Measurements from ENCODE around the gene ITGB5.
A peak's percentile ranks its signal among the peaks of the same experiment; 100 is the strongest.

ITGB5 gene

GRCh38 chr3:124772081-124772831 lies 114.9 kb downstream of the ITGB5 start:
- DNase-seq (ENCODE audit: low read depth in 2 of 2): no peak

- no peak for DNase-seq (ENCODE audit: low read depth in 2 of 2)
These were observed 116.1 kb downstream of the ITGB5 start for GRCh38 chr3:124771083-124771445.

GRCh38 chr3:124770336-124771082 lies 116.7 kb downstream of the ITGB5 start:
- DNase-seq (ENCODE audit: low read depth in 2 of 2): no peak

GRCh38 chr3:124769462-124769861 lies 117.7 kb downstream of the ITGB5 start:
- DNase-seq (ENCODE audit: low read depth in 2 of 2): no peak

- no peak for DNase-seq (ENCODE audit: low read depth in 2 of 2)
These were observed 118.4 kb downstream of the ITGB5 start for GRCh38 chr3:124768812-124769211.

GRCh38 chr3:124767691-124768090 lies 119.5 kb downstream of the ITGB5 start:
- no peak for DNase-seq (ENCODE audit: low read depth in 2 of 2)

- DNase-seq (ENCODE audit: low read depth in 2 of 2): no peak
These were observed 119.9 kb downstream of the ITGB5 start for GRCh38 chr3:124767264-124767663.

GRCh38 chr3:124766113-124767095 lies 120.8 kb downstream of the ITGB5 start:
- DNase-seq (ENCODE audit: low read depth in 2 of 2): no peak

- DNase-seq (ENCODE audit: low read depth in 2 of 2): no peak
These were observed 121.8 kb downstream of the ITGB5 start for GRCh38 chr3:124765197-124765840.

- no peak for DNase-seq (ENCODE audit: low read depth in 2 of 2)
These were observed 122.4 kb downstream of the ITGB5 start for GRCh38 chr3:124764746-124765145.

GRCh38 chr3:124763644-124764358 lies 123.4 kb downstream of the ITGB5 start:
- no peak for DNase-seq (ENCODE audit: low read depth in 2 of 2)

GRCh38 chr3:124763206-124763605 lies 124.0 kb downstream of the ITGB5 start:
- DNase-seq (ENCODE audit: low read depth in 2 of 2): no peak

- no peak for DNase-seq (ENCODE audit: low read depth in 2 of 2)
These were observed 124.5 kb downstream of the ITGB5 start for GRCh38 chr3:124762661-124763011.

GRCh38 chr3:124761935-124762660 lies 125.1 kb downstream of the ITGB5 start:
- no peak for DNase-seq (ENCODE audit: low read depth in 2 of 2)

GRCh38 chr3:124761250-124761796 lies 125.8 kb downstream of the ITGB5 start:
- DNase-seq (ENCODE audit: low read depth in 2 of 2): peak; percentile 54 to 75

- no peak for DNase-seq (ENCODE audit: low read depth in 2 of 2)
These were observed 126.6 kb downstream of the ITGB5 start for GRCh38 chr3:124760601-124761000.

GRCh38 chr3:124759666-124760401 lies 127.3 kb downstream of the ITGB5 start:
- DNase-seq (ENCODE audit: low read depth in 2 of 2): no peak

GRCh38 chr3:124758851-124759635 lies 128.1 kb downstream of the ITGB5 start:
- DNase-seq (ENCODE audit: low read depth in 2 of 2): no peak

All from stimulated activated CD4-positive, alpha-beta T cell treated with anti-CD3 and anti-CD28 coated beads, Interleukin-12 subunit alpha, Interleukin-12 subunit beta, amount 100 ng/mL, for 24 hours (primary cell).